Measurements from ENCODE around the gene TUB.

The TUB gene

GRCh38 chr11:8070417-8071115 is 10.4 kb upstream of the TUB start:
- peak; percentile 61 for DNase-seq

GRCh38 chr11:8071616-8072581 is 9.1 kb upstream of the TUB start:
- DNase-seq = peak; percentile 89

GRCh38 chr11:8075119-8075726 is 5.8 kb upstream of the TUB start:
- no peak for DNase-seq

- no peak for DNase-seq
Measured at GRCh38 chr11:8079111-8079675, 1.8 kb upstream of the TUB start.

- no peak for DNase-seq
Measured at GRCh38 chr11:8080069-8080670, 841 bp upstream of the TUB start.

- DNase-seq = peak; percentile 57
Measured at GRCh38 chr11:8081591-8082250, 710 bp downstream of the TUB start.

- DNase-seq = peak; percentile 71
Measured at GRCh38 chr11:8082391-8083087, 1.5 kb downstream of the TUB start.

- DNase-seq = peak; percentile 29
Measured at GRCh38 chr11:8083088-8083395, 2.0 kb downstream of the TUB start.

- DNase-seq = peak; percentile 73
Measured at GRCh38 chr11:8083871-8084281, 2.9 kb downstream of the TUB start.

- DNase-seq = no peak
Measured at GRCh38 chr11:8084352-8084751, 3.3 kb downstream of the TUB start.

- DNase-seq = peak; percentile 51
Measured at GRCh38 chr11:8085011-8085645, 4.1 kb downstream of the TUB start.

GRCh38 chr11:8086001-8086479 is 5.0 kb downstream of the TUB start:
- peak; percentile 98 for DNase-seq

GRCh38 chr11:8086571-8086970 is 5.6 kb downstream of the TUB start:
- DNase-seq = peak; percentile 80

- DNase-seq = peak; percentile 59
Measured at GRCh38 chr11:8087185-8087584, 6.2 kb downstream of the TUB start.

- DNase-seq = peak; percentile 32
Measured at GRCh38 chr11:8087756-8088155, 6.7 kb downstream of the TUB start.

- DNase-seq = no peak
Measured at GRCh38 chr11:8089791-8090510, 8.9 kb downstream of the TUB start.

- peak; percentile 61 for DNase-seq
Measured at GRCh38 chr11:8090756-8091155, 9.7 kb downstream of the TUB start.

- peak; percentile 13 for DNase-seq
Measured at GRCh38 chr11:8091721-8092120, 10.7 kb downstream of the TUB start.

GRCh38 chr11:8092587-8093424 is 11.8 kb downstream of the TUB start:
- peak; percentile 95 for DNase-seq
